Peyer's patch (tissue), 4 donors: Measurements from ENCODE around the gene DDX18. TPM values are rescaled to one million over a fixed set of nuclear protein-coding genes. Genes with fewer than 3 reads are reported as not detected.

Experiments used
- DNase-seq, 3 donors: peaks; one replicate each; pipeline ENCODE4 v3.0.0-alpha.2; 2017 to 2019
- H3K27ac ChIP-seq, 4 donors: fragments of 200-600 bp; sonication (generic); one replicate each; pipeline ENCODE4 v1.5.1; 2016 to 2019
- H3K27me3 ChIP-seq, 2 donors: fragments of 200-600 bp; sonication (generic); one replicate each; pipeline ENCODE4 v1.5.1; 2019
- H3K36me3 ChIP-seq, 3 donors: fragments of 200-600 bp; sonication (generic); one replicate each; pipeline ENCODE4 v1.5.1; 2016 to 2019
- H3K4me1 ChIP-seq, 4 donors: fragments of 200-600 bp; sonication (generic); one replicate each; pipeline ENCODE4 v1.5.1; 2016 to 2019
- H3K4me3 ChIP-seq, 4 donors: fragments of 200-600 bp; sonication (generic); 1 replicate in 3 of 4; 2 replicates in 1 of 4; pipeline ENCODE4 v1.5.1; 2016 to 2019; ENCODE audit warnings: mild to moderate bottlenecking in 1 of 4
- H3K9me3 ChIP-seq, 4 donors: fragments of 200-600 bp; sonication (generic); one replicate each; pipeline ENCODE4 v1.5.1; 2016 to 2019; ENCODE audit warnings: mild to moderate bottlenecking in 1 of 4
- POLR2A ChIP-seq, 2 donors: fragments of 450-650 bp; IDR thresholded peaks; one replicate each; pipeline ENCODE4 v1.5.1; 2017; ENCODE audit warnings: antibody characterized with exemption in 2 of 2, mild to moderate bottlenecking in 2 of 2, moderate library complexity in 2 of 2
- total RNA-seq, 4 donors: library from RNA; depleted of rRNA; stranded (reverse); fragments of >200 nt; gene quantifications; one replicate each; pipeline ENCODE4 v1.1.0, GENCODE V29; 2016
- TF ChIP-seq, protein P1 (sequence below), 6 experiments: fragments of 450-650 bp in 4 of 6; fragments of 200-600 bp in 2 of 6; sonication (generic) in 1 of 6; IDR thresholded peaks; one replicate each; pipeline ENCODE4 v1.5.1; 2017 to 2019; ENCODE audit warnings: antibody characterized with exemption in 6 of 6, mild to moderate bottlenecking in 3 of 6, moderate library complexity in 1 of 6

Gene DDX18
- 10 to 100 TPM; 23.5 to 48.7 (median 33.5) TPM for total RNA-seq

GRCh38 chr2:117814417-117815264 lies at the start of gene DDX18:
Gene DDX18 (plus strand): TSS chr2:117814691. CDS start chr2:117814778, 87 bp downstream.
- peaks cover 0 to 24% (median 0%) of the 10 kb centered on the region in 3 donors for H3K36me3 ChIP-seq
- H3K27me3 ChIP-seq: no peaks in the 10 kb centered on the region
- H3K4me3 ChIP-seq: peak within 1 kb of the TSS; percentile 65 to 76 (median 70)
- no peaks in the 10 kb centered on the region for H3K9me3 ChIP-seq
- DNase-seq: peak; percentile 96 to 99 (median 97)
- peaks cover 0 to 15% (median 6%) of the 10 kb centered on the region in 4 donors for H3K4me1 ChIP-seq
- TF ChIP-seq, protein P1, sequence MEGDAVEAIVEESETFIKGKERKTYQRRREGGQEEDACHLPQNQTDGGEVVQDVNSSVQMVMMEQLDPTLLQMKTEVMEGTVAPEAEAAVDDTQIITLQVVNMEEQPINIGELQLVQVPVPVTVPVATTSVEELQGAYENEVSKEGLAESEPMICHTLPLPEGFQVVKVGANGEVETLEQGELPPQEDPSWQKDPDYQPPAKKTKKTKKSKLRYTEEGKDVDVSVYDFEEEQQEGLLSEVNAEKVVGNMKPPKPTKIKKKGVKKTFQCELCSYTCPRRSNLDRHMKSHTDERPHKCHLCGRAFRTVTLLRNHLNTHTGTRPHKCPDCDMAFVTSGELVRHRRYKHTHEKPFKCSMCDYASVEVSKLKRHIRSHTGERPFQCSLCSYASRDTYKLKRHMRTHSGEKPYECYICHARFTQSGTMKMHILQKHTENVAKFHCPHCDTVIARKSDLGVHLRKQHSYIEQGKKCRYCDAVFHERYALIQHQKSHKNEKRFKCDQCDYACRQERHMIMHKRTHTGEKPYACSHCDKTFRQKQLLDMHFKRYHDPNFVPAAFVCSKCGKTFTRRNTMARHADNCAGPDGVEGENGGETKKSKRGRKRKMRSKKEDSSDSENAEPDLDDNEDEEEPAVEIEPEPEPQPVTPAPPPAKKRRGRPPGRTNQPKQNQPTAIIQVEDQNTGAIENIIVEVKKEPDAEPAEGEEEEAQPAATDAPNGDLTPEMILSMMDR (IDR thresholded peaks at IDR 0.05): peak; percentile 96 to 100 (median 99)
- peak in 1 of 2 donors; percentile 52 for TF ChIP-seq POLR2A (IDR thresholded peaks at IDR 0.05)
- peak within 1 kb of the TSS; percentile 84 to 90 (median 86) for H3K27ac ChIP-seq

- no peak for DNase-seq
- Histone ChIP-seq H3K36me3 (no peaks in the 10 kb centered on the region), H3K4me1 (no peaks in the 10 kb centered on the region), H3K4me3 (no peak overlapping the region), H3K27me3 (no peaks in the 10 kb centered on the region), H3K27ac (no peak overlapping the region), H3K9me3 (no peaks in the 10 kb centered on the region)
- TF ChIP-seq, protein P1 (IDR thresholded peaks at IDR 0.05): no peak
- no peak for TF ChIP-seq POLR2A (IDR thresholded peaks at IDR 0.05)
Measured at GRCh38 chr2:117770730-117771129, 43.8 kb upstream of the DDX18 start.

DNA sequence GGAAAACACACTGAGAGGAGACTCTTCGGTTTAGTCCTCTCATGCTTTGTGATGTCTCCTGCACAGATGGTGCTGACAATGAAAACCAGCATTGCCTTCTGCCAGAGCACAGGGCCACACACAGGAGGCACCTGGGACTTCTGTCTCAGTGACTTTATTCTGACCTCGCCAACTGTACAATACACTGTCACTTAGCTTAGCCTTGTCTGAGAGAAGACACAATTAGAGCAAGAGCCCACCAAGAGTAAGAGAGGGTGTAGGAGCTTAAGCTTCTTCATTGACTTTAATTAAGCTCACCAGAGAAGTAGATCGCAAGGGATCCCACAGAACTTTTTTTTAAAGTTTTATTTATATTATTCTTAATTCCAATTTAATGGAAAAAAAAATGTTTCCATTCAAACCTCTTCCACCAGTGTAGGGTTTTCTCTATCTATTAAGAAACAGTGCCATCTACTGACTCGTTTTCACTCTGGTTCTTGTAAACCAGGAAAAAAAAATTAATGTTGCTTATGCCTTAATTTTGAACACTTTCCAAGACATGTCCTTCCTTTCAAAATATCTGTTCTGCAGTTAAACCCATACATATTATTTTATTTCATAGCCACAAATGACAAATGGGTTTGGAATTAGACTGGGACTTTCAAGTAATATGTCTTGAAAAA lies 42.4 kb upstream of the DDX18 start:
- no peak for DNase-seq

GRCh38 chr2:117774716-117775115 lies 39.8 kb upstream of the DDX18 start:
- TF ChIP-seq POLR2A (IDR thresholded peaks at IDR 0.05): no peak
- TF ChIP-seq, protein P1 (IDR thresholded peaks at IDR 0.05): no peak
- H3K9me3 ChIP-seq: no peaks in the 10 kb centered on the region
- H3K36me3 ChIP-seq: no peaks in the 10 kb centered on the region
- no peak overlapping the region for H3K27ac ChIP-seq
- no peak overlapping the region for H3K4me3 ChIP-seq
- no peak for DNase-seq
- no peaks in the 10 kb centered on the region for H3K27me3 ChIP-seq
- no peaks in the 10 kb centered on the region for H3K4me1 ChIP-seq

More for the DNA sequence above, 42.4 kb upstream of the DDX18 start:
- H3K36me3 ChIP-seq: no peaks in the 10 kb centered on the region
- H3K9me3 ChIP-seq: no peaks in the 10 kb centered on the region
- no peak overlapping the region for H3K4me3 ChIP-seq
- no peaks in the 10 kb centered on the region for H3K27me3 ChIP-seq
- TF ChIP-seq, protein P1 (IDR thresholded peaks at IDR 0.05): peak in 4 of 6 experiments; percentile 8 to 41 (median 39)
- no peak for TF ChIP-seq POLR2A (IDR thresholded peaks at IDR 0.05)
- H3K27ac ChIP-seq: no peak overlapping the region
- no peaks in the 10 kb centered on the region for H3K4me1 ChIP-seq

- no peaks in the 10 kb centered on the region for H3K4me1 ChIP-seq
- DNase-seq: no peak
- no peak for TF ChIP-seq POLR2A (IDR thresholded peaks at IDR 0.05)
- TF ChIP-seq, protein P1 (IDR thresholded peaks at IDR 0.05): no peak
- H3K36me3 ChIP-seq: no peaks in the 10 kb centered on the region
- no peaks in the 10 kb centered on the region for H3K27me3 ChIP-seq
- no peaks in the 10 kb centered on the region for H3K9me3 ChIP-seq
- H3K27ac ChIP-seq: no peak overlapping the region
- no peak overlapping the region for H3K4me3 ChIP-seq
Measured at GRCh38 chr2:117775703-117776219, 38.7 kb upstream of the DDX18 start.
